Inferior parietal cortex (tissue), 1 donor: ENCODE measurements around the gene VRK2.
"Not testable (repeated sequence)": the region's sequence is repeated elsewhere in the genome, so short reads cannot be mapped to it uniquely, and the experiment has no call there.

Experiments used
- DNase-seq: peaks from one replicate; pipeline ENCODE4 v3.0.0-alpha.2; 2016; ENCODE audit errors: extremely low spot score

Gene VRK2

GRCh38 chr2:58107803-58108710 lies 61.5 kb downstream of the VRK2 start:
- DNase-seq: no peak

GRCh38 chr2:58109481-58109880 lies 62.9 kb downstream of the VRK2 start:
- DNase-seq: no peak

- no peak for DNase-seq
Observed at GRCh38 chr2:58110765-58111164, 64.2 kb downstream of the VRK2 start.

- DNase-seq: not testable (repeated sequence)
Observed at GRCh38 chr2:58113563-58113962, 67.0 kb downstream of the VRK2 start.

GRCh38 chr2:58120626-58121229 lies 74.1 kb downstream of the VRK2 start:
- no peak for DNase-seq

GRCh38 chr2:58122040-58122439 lies 75.4 kb downstream of the VRK2 start:
- DNase-seq: no peak

- no peak for DNase-seq
Observed at GRCh38 chr2:58122540-58122939, 75.9 kb downstream of the VRK2 start.

GRCh38 chr2:58127111-58127510 lies 80.5 kb downstream of the VRK2 start:
- no peak for DNase-seq

- DNase-seq: no peak
Observed at GRCh38 chr2:58130238-58130637, 83.6 kb downstream of the VRK2 start.

GRCh38 chr2:58131191-58132011 lies 84.8 kb downstream of the VRK2 start:
- peak; percentile 65 for DNase-seq

- no peak for DNase-seq
Observed at GRCh38 chr2:58133395-58133794, 86.8 kb downstream of the VRK2 start.

GRCh38 chr2:58135861-58136260 lies 89.3 kb downstream of the VRK2 start:
- DNase-seq: no peak

- DNase-seq: no peak
Observed at GRCh38 chr2:58137221-58137620, 90.6 kb downstream of the VRK2 start.

GRCh38 chr2:58137856-58138255 lies 91.2 kb downstream of the VRK2 start:
- peak; percentile 53 for DNase-seq

- no peak for DNase-seq
Observed at GRCh38 chr2:58138396-58139030, 91.9 kb downstream of the VRK2 start.

- no peak for DNase-seq
Observed at GRCh38 chr2:58140508-58141072, 94.0 kb downstream of the VRK2 start.

GRCh38 chr2:58145769-58146168 lies 99.2 kb downstream of the VRK2 start:
- DNase-seq: not testable (repeated sequence)

- DNase-seq: no peak
Observed at GRCh38 chr2:58146707-58147106, 100.1 kb downstream of the VRK2 start.

GRCh38 chr2:58155160-58155778 lies 108.7 kb downstream of the VRK2 start:
- DNase-seq: no peak

- no peak for DNase-seq
Observed at GRCh38 chr2:58156780-58157179, 110.2 kb downstream of the VRK2 start.

- DNase-seq: no peak
Observed at GRCh38 chr2:58157754-58158153, 111.1 kb downstream of the VRK2 start.
